Renal cortex interstitium (tissue), 11 donors: Measurements from ENCODE around the gene SLK. TPM values are rescaled to one million over a fixed set of nuclear protein-coding genes. Genes with fewer than 3 reads are reported as not detected.

ENCODE experiments used
- DNase-seq, 11 donors: peaks; one replicate each; pipeline ENCODE4 v3.0.0-alpha.2; 2013; ENCODE audit warnings: low read depth in 9 of 11, low spot score in 4 of 11; ENCODE audit errors: extremely low read depth in 1 of 11
- polyA plus RNA-seq, 3 donors: library from polyadenylated mRNA; unstranded; fragments of 120-200 nt; gene quantifications; one replicate each; pipeline ENCODE4 v1.2.1, GENCODE V29; 2013; ENCODE audit not compliant: insufficient read length in 3 of 3

SLK gene
- polyA plus RNA-seq, 3 donors: 56.5 to 68.6 (median 66.2) TPM

GRCh38 chr10:103932271-103932670, 34.7 kb upstream of the SLK start:
- DNase-seq: peak in 1 of 11 donors; percentile 30

GRCh38 chr10:103932971-103933370, 34.0 kb upstream of the SLK start:
- DNase-seq: no peak

- DNase-seq: no peak
Observed at GRCh38 chr10:103933557-103934121, 33.3 kb upstream of the SLK start.

- DNase-seq: no peak
Observed at GRCh38 chr10:103934308-103934707, 32.6 kb upstream of the SLK start.

GRCh38 chr10:103936022-103936421, 30.9 kb upstream of the SLK start:
- DNase-seq: no peak

- no peak for DNase-seq
Observed at GRCh38 chr10:103939522-103939921, 27.4 kb upstream of the SLK start.

- no peak for DNase-seq
Observed at GRCh38 chr10:103941801-103942200, 25.1 kb upstream of the SLK start.

- no peak for DNase-seq
Observed at GRCh38 chr10:103942866-103943265, 24.1 kb upstream of the SLK start.

GRCh38 chr10:103947799-103948516, 19.0 kb upstream of the SLK start:
- no peak for DNase-seq

GRCh38 chr10:103949728-103950127, 17.2 kb upstream of the SLK start:
- no peak for DNase-seq

- DNase-seq: no peak
Observed at GRCh38 chr10:103951183-103951582, 15.8 kb upstream of the SLK start.

- no peak for DNase-seq
Observed at GRCh38 chr10:103951942-103952341, 15.0 kb upstream of the SLK start.

- DNase-seq: no peak
Observed at GRCh38 chr10:103954543-103954942, 12.4 kb upstream of the SLK start.

- DNase-seq: no peak
Observed at GRCh38 chr10:103958996-103959395, 7.9 kb upstream of the SLK start.

- DNase-seq: no peak
Observed at GRCh38 chr10:103960103-103960502, 6.8 kb upstream of the SLK start.

- DNase-seq: peak in 10 of 11 donors; percentile 10 to 53 (median 30)
Observed at GRCh38 chr10:103967448-103968071, 620 bp downstream of the SLK start.

GRCh38 chr10:103968441-103969391, 1.8 kb downstream of the SLK start:
- no peak for DNase-seq

GRCh38 chr10:103969436-103969835, 2.5 kb downstream of the SLK start:
- DNase-seq: no peak

GRCh38 chr10:103969857-103970627, 3.1 kb downstream of the SLK start:
- DNase-seq: no peak
